Activated CD8-positive, alpha-beta T cell treated with anti-CD3 and anti-CD28 coated beads for 36 hours (primary cell): ENCODE results near the gene CELF2. TPM values are rescaled to one million over a fixed set of nuclear protein-coding genes. Genes with fewer than 3 reads are reported as not detected.

Experiments
- ATAC-seq: fragments of 200-7000 bp; cut with Tn5 transposase; one replicate; pipeline ENCODE4 v1.10.0; 2021; ENCODE audit warnings: mild to moderate bottlenecking, moderate library complexity
- CTCF ChIA-PET: fragments of 350-600 bp; sonication (Branson Sonifier 250); formaldehyde crosslinking; loops from one replicate; lab custom pipeline; 2021; ENCODE audit warnings: antibody characterized with exemption; lab: Charles Lee
- POLR2A ChIA-PET: fragments of 350-600 bp; sonication (Branson Sonifier 250); formaldehyde crosslinking; loops from one replicate; lab custom pipeline; 2021; ENCODE audit warnings: antibody characterized with exemption; lab: Charles Lee
- DNase-seq: peaks from one replicate; pipeline ENCODE4 v3.0.0-alpha.2; 2020
- H3K27ac Mint-ChIP-seq: one replicate; pipeline ENCODE4 v1.8.0; 2021; ENCODE audit warnings: mild to moderate bottlenecking, mixed read lengths
- H3K27me3 Mint-ChIP-seq: one replicate; pipeline ENCODE4 v1.8.0; 2021; ENCODE audit warnings: mixed read lengths
- H3K36me3 Mint-ChIP-seq: one replicate; pipeline ENCODE4 v1.8.0; 2021; ENCODE audit warnings: low read depth, mixed read lengths
- H3K4me1 Mint-ChIP-seq: one replicate; pipeline ENCODE4 v1.8.0; 2021; ENCODE audit warnings: low read depth, mixed read lengths
- H3K4me3 Mint-ChIP-seq: one replicate; pipeline ENCODE4 v1.8.0; 2021; ENCODE audit warnings: mild to moderate bottlenecking, moderate library complexity, mixed read lengths
- H3K9me3 Mint-ChIP-seq: one replicate; pipeline ENCODE4 v1.8.0; 2021; ENCODE audit warnings: mixed read lengths
- CTCF ChIP-seq: fragments of 200-600 bp; IDR thresholded peaks from one replicate; pipeline ENCODE4 v1.8.0; 2022; ENCODE audit warnings: antibody characterized with exemption, mild to moderate bottlenecking
- intact Hi-C: fragments of 100-400 bp; cut with micrococcal nuclease; formaldehyde crosslinking; loops from one replicate; pipeline ENCODE4 v1.10.0; 2022
- total RNA-seq, 2 experiments: library from RNA; stranded (reverse); gene quantifications; one replicate each; pipeline ENCODE4 v1.2.3, GENCODE V29; 2021

CELF2 gene
- total RNA-seq, 2 experiments from 2014 or later = 132 to 133 TPM

DNA sequence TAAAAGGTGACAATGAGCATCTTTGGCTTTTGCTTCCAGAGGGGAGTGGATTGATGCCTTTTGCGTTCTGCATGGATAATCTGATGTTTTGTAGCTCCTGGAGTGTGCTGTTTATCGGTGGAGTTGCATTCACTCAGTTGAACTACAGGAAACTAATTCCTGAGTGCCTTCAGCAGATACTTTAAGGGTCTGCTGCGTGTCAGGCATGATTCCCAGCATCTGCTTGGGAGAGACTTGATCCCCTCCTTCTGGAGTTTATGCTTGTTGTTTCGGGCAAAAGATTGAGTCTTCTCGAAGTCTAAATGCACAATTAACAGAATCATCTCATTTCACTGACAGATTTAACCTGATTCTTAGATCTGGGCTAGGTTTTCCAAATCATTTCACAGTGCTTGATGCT is 46.2 kb downstream of the CELF2 start:
- CTCF ChIA-PET = no interaction called here
- Mint-ChIP-seq H3K27ac (no peak overlapping the region), H3K27me3 (peaks cover 1% of the 10 kb centered on the region), H3K9me3 (no peaks in the 10 kb centered on the region), H3K4me3 (no peak overlapping the region), H3K36me3 (no peaks in the 10 kb centered on the region), H3K4me1 (no peaks in the 10 kb centered on the region)
- ATAC-seq (no peak), DNase-seq (no peak)
- no peak for TF ChIP-seq CTCF
- intact Hi-C loops = no loop called here
- POLR2A ChIA-PET = no interaction called here

DNA sequence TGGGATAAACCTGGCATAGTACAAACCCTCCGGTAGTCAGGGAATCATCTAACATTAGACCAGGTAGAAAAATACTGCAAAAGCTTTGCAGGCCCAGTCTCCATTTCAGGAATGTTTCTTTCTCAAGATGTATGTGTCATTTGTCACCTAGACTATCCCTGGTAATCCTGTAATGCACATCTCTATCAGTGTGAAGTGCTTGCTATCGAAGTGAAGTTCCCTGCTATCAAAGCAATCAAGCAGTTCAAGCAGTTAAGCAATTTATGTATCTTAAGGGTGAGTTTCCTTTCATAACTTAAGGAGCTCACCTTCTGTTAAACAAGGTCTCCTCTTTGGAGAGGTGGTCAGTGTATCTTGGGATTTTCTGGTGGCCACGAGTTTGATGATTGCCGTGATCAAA is 47.2 kb downstream of the CELF2 start:
- Mint-ChIP-seq H3K27me3 (peaks cover 1% of the 10 kb centered on the region), H3K27ac (no peak overlapping the region), H3K9me3 (no peaks in the 10 kb centered on the region), H3K4me3 (no peak overlapping the region), H3K36me3 (no peaks in the 10 kb centered on the region), H3K4me1 (no peaks in the 10 kb centered on the region)
- DNase-seq (no peak), ATAC-seq (no peak)
- POLR2A ChIA-PET = interaction anchor here (0.7 kb wide), 1 partner anchor 9 kb away, joined by 3 read pairs; no protein-coding TSS in a partner anchor
- TF ChIP-seq CTCF = no peak
- CTCF ChIA-PET = interaction anchor here (1.3 kb wide), 1 partner anchor 48 kb away, joined by 4 read pairs; no protein-coding TSS in a partner anchor
- intact Hi-C loops = no loop called here

GRCh38 chr10:11065567-11065966 is 47.9 kb downstream of the CELF2 start:
- no peak overlapping the region for H3K4me3 Mint-ChIP-seq
- no peaks in the 10 kb centered on the region for H3K9me3 Mint-ChIP-seq
- no peaks in the 10 kb centered on the region for H3K4me1 Mint-ChIP-seq
- CTCF ChIA-PET = interaction anchor here (0.9 to 1.3 kb wide), 2 partner anchors 28 to 48 kb away, joined by 3 to 4 read pairs; no protein-coding TSS in a partner anchor
- H3K27me3 Mint-ChIP-seq = peaks cover 4% of the 10 kb centered on the region
- no peaks in the 10 kb centered on the region for H3K36me3 Mint-ChIP-seq
- no peak for TF ChIP-seq CTCF
- intact Hi-C loops = no loop called here
- POLR2A ChIA-PET = interaction anchor here (0.7 to 1.0 kb wide), 2 partner anchors 8 to 30 kb away, joined by 3 to 4 read pairs; no protein-coding TSS in a partner anchor
- ATAC-seq (no peak), DNase-seq (no peak)
- no peak overlapping the region for H3K27ac Mint-ChIP-seq

GRCh38 chr10:11066520-11066919 is 48.8 kb downstream of the CELF2 start:
- Mint-ChIP-seq H3K27ac (no peak overlapping the region), H3K36me3 (no peaks in the 10 kb centered on the region), H3K9me3 (no peaks in the 10 kb centered on the region), H3K4me1 (no peaks in the 10 kb centered on the region), H3K27me3 (peaks cover 4% of the 10 kb centered on the region), H3K4me3 (no peak overlapping the region)
- ChIA-PET POLR2A (no interaction called here), CTCF (no interaction called here)
- intact Hi-C loops = no loop called here
- ATAC-seq (no peak), DNase-seq (no peak)
- TF ChIP-seq CTCF = no peak

- no peak for ATAC-seq
- no peaks in the 10 kb centered on the region for H3K36me3 Mint-ChIP-seq
- H3K4me3 Mint-ChIP-seq = no peak overlapping the region
- no peak for TF ChIP-seq CTCF
- no peak for DNase-seq
- ChIA-PET POLR2A (no interaction called here), CTCF (no interaction called here)
- intact Hi-C loops = no loop called here
- no peak overlapping the region for H3K27ac Mint-ChIP-seq
- no peaks in the 10 kb centered on the region for H3K9me3 Mint-ChIP-seq
- H3K4me1 Mint-ChIP-seq = no peaks in the 10 kb centered on the region
- H3K27me3 Mint-ChIP-seq = peaks cover 4% of the 10 kb centered on the region
Observed at GRCh38 chr10:11068861-11069633, 51.4 kb downstream of the CELF2 start.
